ENCODE measurements around the gene MBTD1.
"Not testable (repeated sequence)": the region's sequence is repeated elsewhere in the genome, so short reads cannot be mapped to it uniquely, and the experiment has no call there.

The MBTD1 gene

DNA sequence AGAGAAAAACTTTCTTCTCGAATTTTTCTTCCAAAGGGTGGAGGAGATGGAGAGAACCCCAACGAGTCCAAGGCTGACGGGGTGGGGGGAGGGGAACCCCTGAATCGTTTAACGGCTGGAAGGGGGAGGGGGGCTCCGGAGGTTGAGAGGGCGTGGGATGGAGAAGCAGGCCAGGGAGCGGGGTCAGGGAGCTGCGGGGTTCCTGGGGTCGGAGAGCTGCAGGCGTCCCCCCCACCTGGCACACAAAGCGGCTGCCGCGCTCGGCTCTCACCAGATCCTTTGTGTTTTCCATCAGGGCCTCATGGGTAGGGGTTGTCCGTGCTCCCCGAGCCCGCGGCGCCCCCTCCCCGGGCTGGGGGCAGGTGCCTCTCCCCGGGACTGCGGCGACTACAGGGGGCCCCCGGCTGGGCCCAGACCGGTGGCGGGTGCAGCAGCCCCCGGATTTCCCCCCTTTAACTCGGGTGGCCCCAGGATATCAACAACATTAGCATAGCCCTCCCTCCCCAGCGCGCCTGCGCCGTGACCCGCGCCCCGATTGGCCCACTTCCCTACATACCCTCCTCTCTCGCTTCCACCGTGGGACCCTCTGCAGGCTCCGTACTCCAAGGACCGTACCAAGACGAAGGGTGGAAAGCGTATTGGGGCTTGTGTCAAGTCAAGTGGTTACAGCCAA is at the start of gene MBTD1:
Gene MBTD1 (minus strand): TSS at position 486 of the 673 bp plus-strand sequence. CDS start 34,888 bp downstream, outside the sequence.
- DNase-seq (ENCODE audit: low spot score): peak; percentile 97

DNA sequence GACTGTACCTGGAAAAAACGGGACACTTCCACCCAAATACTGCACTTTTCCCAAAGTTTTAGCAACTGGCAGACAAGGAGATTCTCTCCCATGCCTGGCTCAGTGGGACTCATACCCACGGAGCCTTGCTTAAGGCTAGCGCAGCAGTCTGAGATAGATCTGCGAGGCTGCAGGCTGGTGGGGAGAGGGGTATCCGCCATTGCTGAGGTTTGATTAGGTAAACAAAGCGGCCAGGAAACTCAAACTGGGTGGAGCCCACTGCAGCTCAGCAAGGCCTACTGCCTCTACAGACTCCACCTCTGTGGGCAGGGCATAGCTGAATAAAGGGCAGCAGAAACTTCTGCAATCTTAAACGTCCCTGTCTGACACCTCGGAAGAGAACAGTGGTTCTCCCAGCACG is 45.3 kb upstream of the MBTD1 start:
- no peak for DNase-seq (ENCODE audit: low spot score)

DNA sequence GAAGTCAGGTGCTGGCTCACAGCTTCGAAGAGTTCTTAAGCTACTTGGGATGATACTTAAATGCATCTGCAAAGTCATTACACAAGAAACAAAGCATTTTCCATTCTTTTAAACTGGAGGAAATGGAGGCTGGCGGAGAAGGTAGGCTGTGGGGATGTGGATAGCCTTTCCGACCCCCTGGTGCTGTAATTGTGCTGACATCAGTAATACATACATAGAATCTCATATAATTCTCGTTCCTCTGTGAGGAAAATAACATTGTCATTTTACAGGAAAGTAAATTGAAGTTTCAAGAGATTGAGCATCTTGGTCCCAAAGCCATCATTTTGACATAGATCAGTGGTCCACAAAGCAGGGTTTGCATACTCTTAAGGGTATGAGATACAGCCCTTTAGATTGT is 40.0 kb upstream of the MBTD1 start:
- DNase-seq (ENCODE audit: low spot score): no peak

DNA sequence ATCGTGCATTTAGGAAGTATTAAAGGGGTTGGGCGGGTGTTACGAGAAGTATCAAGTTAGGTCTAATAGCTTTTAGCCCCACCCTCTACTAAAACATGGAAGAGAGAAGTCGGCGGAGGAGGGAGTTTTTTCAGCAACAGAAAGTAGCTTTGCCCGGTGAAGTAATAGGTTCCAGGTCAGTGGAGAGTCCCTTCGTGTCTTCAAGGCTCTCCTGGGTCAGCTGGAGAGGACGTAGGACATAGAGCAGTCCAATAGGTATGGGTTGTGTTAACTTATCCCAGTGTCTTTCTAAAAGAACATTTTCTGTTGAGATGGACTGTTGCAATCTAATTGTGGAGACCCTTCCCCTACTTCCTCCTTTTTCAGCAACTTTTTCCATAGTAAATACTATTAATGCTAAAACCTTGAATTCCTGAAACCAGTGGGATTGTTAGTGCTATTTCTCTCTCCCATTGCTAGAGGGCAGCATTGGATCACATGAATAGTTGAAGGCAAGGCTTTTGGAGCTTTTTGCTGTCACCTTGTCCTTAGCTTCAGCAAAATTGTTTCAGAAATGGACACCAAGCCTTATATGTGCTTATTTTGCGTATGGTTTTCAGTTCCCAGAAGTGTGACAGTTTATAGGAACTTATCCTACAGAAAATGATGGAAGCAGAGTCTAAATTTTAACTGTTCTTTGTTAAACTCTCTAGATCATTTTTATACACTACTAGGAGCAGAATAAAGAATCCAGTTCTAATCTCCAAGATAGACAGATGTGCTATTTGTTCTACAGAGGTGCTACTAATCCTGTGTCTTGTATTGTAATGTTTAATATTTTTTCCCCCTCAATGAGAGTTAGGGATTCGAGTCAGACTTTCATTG is 38.9 kb upstream of the MBTD1 start:
- peak; percentile 60 for DNase-seq (ENCODE audit: low spot score)

DNA sequence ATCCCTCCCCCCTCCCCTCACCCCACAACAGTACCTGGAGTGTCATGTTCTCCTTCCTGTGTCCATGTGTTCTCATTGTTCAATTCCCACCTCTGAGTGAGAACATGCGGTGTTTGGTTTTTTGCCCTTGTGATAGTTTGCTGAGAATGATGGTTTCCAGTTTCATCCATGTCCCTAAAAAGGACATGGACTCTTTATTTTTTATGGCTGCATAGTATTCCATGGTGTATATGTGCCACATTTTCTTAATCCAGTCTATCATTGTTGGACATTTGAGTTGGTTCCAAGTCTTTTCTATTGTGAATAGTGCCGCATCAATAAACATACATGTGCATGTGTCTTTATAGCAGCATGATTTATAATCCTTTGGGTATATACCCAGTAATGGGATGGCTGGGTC is 34.5 kb upstream of the MBTD1 start:
- DNase-seq (ENCODE audit: low spot score): not testable (repeated sequence)

DNA sequence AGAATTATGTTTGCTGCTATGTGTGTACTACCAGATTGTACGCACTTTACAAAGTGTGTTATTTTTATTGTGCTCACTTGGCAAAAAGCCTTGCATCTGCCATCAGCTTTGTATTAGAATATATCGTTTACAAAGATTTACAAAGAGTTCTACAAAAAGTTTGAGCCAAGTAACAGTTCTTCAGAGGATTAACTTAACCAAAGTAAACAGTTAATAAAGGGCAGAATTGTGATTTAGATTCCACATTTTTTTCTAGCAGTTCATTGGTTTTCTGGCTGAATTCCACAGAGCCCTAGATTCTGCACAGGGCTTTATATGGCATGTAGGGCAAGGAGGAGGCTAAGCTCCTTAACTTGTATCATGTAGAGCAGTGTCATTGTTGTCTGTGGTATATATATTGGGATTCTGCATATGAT is 29.9 kb upstream of the MBTD1 start:
- no peak for DNase-seq (ENCODE audit: low spot score)

DNA sequence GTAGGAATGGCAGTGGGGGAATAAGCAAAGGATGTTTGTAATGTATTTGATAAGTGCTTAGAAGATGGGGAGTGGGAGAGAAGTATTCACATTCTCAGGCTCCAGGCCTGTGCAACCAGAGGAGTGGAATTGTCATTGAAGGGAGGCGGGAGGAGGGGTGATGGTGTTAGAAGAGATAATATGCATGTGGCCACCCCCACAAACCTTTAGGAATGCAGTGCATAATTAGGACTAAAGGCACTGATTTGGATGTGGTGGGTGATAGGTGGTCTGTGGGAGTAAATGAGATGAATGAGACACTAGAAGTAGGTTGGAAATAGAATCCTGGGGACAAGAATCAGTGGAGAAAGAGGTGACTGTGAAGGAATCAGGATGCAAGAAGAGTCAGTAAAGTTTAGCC is 27.6 kb upstream of the MBTD1 start:
- no peak for DNase-seq (ENCODE audit: low spot score)

DNA sequence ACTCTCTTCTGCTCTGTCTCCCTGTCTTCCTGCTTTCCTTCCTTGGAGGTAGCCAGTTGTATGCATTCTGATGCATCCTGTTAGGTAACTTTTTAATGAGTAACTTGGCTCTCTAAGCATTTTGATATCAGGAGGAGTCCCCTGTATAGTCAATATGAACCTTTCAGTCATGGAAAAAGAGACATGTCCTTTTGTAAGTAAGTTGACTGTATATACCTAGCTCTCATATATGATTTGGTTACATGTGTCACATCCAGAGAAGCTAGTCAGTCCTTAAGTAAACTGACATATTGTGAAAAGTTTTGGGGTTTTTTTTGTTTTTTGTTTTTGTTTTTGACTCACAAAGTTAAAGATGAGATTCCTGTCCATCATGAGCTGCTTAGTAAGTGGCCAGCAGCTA is 19.3 kb upstream of the MBTD1 start:
- DNase-seq (ENCODE audit: low spot score): no peak

DNA sequence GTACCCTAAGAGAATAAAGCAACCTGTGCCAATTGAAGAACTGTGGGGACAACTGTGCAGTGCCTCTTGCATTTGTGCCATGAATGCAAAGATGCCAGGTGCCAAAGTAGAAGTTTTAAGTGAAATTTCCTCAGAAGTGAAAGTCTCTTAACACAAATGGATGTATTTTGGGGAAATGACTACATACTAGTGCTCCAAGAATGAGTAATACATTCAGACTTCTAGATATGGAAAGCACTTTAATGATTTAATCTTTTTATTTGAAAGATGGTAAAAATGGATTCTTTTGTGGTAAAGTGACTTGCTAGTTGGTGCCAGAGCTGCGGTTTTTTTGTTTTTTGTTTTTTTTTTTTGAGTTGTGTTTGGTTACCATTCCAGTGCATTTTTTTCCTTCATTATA is 15.5 kb upstream of the MBTD1 start:
- peak; percentile 74 for DNase-seq (ENCODE audit: low spot score)

DNA sequence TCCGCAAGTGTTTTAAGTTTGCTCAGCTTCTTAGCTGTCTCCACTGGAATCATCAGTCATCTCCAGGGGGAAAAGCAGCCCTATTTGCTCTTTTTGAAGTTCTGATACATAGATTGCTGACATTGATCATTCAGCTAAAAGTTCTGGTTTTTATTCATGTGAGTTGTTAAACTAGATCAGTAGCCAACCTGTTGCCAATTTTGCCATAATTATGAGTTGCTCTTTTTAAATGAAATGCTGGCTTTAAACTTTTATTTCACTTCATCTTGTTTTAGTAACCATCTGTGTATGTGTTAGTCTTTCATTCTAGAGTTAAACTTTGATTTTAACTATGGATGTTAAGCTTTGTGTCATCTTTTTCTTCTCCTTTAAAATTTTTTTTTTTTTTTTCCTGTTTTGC is 13.0 kb upstream of the MBTD1 start:
- no peak for DNase-seq (ENCODE audit: low spot score)

DNA sequence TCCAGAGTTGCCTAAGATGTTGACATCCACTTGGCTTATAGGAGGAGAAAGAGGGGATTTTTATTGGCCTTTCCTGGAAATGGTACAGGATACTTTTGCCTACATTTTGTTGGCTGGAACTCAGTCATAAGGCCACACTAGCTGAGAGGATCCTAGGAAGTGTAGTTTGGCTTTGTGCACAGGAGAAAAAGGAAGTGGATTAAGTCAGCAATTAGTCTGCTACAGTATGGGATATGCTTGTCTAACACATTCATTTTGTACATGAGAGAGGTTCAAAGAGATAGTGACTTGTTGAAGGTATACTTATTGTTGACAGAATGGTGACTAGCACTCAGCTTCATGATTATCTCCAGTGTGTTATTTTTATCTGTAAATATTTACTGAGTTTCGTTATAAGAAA is 10.8 kb upstream of the MBTD1 start:
- no peak for DNase-seq (ENCODE audit: low spot score)

DNA sequence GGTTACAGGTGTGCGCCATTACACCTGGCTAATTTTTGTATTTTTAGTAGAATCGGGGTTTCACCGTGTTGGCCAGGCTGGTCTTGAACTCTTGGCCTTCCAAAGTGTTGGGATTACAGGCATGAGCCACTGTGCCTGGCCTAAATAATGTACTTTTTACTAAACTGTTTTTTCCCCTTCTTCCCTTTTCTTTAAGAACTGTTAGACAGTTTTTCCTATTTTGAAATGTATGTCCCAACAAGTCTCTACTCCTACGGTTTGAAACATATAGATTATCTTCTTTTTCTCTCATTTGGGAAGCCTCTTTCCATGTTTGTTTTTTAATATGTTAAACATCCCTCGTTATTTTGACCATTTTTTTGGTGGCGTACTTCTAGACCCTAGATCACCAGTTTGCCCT is 10.1 kb upstream of the MBTD1 start:
- DNase-seq (ENCODE audit: low spot score): no peak

DNA sequence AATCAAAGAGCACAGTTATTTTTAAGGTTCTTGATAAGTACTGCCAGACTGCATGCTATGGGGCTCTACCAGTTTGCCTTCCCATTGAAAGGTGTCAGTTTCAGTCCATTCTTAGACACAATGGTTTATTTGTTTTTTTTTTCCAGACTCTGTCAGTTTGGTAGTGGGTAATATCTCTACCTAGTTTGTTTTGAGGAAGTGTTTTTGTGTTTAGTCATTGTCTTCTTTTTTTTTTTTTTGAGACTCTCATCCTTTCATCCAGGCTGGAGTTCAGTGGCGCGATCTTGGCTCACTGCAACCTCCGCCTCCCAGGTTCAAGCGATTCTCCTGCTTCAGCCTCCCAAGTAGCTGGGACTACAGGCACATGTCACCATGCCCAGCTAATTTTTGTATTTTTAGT is 4.6 kb upstream of the MBTD1 start:
- DNase-seq (ENCODE audit: low spot score): not testable (repeated sequence)

DNA sequence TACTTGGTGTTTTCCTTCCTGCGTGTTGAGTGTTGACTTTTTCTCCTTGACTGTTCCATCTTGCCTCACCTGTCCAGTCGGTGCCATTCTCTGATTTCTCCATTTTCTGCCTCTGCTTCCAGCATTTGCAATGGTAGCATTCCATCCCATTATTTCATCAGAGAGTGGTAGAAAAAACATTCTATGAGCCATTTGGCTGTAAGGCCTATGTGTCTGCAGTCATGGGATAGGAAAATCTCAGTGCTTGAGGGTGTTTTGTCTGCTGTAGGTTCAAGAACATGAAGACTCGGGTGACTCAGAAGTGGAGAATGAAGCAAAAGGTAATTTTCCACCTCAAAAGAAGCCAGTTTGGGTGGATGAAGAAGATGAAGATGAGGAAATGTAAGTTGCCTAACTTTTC is 3.2 kb upstream of the MBTD1 start:
- no peak for DNase-seq (ENCODE audit: low spot score)

DNA sequence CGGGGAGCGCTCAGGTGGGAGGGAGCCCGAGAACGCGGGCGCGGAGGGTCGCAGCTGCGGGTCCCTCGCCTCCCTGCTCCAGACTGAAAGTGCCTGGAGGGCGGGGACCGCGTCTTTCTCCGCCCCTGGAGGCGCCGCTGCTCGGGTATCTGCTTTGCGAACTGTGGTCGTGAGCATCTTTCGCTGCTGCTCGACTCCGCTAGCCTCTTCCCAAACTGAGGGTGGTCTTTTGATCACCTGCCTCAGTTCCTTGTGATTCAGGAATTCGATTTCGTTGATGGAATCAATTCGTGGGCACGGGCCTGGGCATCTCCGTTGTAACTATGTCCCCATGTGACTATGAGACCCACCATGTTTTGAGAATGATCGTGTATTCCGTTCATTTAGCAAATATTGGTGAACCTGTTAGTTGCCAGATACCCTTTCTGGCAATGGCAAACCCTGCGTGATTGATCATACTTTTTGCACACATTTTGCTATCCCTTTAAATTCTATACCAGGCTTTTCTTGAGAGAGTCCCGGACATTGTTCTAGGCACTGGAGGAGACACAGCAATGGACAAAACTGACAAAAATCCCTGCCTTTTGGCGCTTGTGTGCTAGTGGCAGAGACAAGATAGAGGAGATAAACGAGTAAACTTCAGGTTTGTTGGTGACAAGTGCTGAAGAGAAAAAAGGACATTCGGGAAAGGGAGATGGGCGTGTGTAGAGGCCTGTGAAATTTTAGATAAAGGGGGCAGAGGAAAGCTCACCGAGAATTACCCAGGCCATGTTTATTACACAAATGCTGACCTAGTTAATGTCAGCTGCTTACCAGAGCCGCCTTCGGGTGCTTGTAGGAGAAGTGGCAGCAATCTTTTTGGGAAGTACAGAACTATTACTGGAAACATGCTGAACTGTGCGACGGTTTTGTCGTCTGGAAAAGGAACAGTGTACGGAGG is 1.4 kb upstream of the MBTD1 start:
- peak; percentile 15 for DNase-seq (ENCODE audit: low spot score)

DNA sequence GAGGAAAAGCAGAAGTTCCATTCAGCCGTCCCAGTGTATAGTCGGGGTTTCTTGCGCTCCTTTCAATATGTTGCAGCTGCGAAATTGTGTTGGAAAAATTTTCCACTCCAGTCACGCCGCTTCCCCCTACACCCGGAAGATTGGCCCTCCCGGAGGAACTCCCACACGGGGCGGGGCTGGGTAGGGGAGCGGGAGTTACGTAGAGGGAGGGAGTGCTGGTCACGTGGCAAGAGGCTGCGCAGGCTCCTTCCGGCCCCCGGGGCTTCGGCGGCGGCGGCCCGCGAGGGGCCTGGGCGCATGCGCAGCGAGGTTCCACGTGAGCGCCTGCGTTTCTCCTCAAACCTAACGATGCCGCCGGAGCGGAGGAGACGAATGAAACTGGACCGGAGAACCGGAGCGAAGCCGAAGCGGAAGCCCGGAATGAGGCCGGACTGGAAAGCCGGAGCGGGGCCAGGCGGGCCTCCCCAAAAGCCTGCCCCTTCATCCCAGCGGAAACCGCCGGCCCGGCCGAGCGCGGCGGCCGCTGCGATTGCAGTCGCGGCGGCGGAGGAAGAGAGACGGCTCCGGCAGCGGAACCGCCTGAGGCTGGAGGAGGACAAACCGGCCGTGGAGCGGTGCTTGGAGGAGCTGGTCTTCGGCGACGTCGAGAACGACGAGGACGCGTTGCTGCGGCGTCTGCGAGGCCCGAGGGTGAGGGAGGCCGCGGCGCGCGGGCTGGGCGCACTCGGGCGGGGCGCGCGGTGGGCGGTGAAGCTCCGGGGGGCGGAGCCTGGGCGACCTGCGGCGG is 581 bp upstream of the MBTD1 start, which contains the start of gene UTP18:
Gene UTP18 (plus strand): TSS at position 310 of the 787 bp plus-strand sequence. CDS start 39 bp downstream, at position 349.
- DNase-seq (ENCODE audit: low spot score): peak; percentile 99

DNA sequence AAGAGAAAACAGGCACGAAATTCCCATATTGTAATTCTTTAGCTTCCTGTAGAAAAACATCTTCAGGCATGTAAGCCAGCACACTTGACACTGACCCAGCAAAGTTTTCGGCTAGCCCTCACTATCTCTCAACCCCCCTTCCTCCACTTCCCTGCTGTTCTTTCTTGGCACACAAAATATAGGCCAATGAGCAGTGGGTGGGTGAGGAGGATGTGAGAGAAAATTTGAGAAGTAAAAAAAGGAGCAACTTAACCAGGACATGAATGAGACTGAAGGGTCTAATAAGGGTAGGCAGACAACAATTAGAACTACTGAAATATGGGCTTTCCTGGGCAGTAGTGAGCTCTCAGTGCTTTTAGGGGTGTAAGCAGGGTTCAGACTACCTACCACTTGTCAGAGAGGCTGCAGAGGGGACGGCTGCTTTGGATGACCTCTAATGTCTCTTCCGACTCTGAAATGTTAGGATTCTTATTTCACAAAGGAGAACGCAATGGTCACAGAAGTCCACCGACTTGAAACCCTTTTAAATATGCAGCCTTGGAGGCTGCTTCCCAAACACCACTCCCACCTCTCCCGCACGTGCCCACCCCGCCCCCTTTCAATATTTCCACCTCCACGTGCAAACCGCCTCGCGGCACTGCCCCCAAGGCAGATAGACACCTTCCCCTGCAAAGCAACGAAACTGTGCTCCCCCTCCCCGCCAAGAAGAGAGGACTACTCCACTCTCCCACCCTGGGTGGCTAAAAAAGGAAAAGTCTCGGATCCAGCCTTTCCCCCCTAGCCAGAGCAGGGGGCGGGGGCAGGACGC is 889 bp downstream of the MBTD1 start:
- peak; percentile 19 for DNase-seq (ENCODE audit: low spot score)

DNA sequence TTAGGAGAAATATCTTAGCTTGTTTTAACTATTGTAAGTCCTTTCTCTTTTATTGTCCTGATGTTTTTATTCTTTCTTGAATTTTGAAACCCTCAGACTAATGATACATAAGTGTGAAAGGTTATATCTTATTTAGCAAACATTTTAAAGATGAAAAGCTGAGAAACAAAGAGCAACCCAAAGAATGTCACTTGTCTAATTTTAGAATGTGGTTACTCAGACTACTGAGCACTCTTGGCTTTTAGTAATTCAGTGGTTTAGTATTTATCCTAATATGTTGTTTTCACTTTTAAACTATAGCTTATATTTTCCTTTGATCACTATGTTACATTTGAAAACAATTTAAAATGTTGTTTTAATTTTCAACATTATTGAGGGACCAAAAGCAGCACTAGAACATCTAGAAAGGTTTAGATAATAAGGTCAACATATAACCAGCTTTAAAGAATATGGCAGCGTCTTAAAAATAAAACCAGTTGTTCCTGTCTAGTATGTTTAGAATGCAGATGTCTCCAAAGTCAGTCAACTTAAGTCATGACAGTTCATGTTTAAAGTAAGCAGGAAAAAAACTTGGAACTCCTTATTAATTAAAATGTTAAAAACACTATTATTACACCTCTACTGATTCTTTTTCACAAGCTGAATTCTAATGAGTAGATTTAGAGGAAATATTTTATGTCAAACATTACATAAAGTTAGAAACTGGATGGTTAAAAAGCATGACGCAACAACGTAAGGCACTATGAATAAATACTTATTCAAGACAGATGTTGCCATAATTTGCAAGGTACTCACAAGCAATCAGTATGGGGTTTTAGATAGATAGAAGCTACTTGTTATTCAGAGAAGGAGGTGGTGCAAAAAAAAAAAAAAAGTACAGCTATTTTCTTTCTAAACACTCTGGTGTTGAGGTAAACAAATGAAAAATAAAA is 2.4 kb downstream of the MBTD1 start:
- DNase-seq (ENCODE audit: low spot score): no peak

DNA sequence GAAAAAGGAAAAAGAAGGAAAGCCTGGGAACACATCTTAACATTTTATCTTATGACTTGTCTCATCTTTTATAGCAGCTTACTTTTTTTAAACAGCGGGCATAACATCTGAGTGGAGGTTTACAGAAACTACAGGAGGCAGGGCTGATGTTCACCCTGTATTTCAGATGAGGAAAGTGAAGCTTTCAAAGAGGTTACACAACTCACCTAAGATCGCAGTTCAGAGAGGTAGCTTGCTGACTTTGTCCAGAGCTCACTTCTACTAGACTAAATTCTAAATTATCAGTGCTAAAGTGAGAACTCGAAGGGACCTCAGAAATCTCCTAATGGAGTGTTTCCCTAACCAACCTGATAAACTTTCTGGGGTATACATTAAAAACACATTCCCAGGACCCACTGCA is 3.7 kb downstream of the MBTD1 start:
- DNase-seq (ENCODE audit: low spot score): no peak

Measured in GM03348 (cell line).